MM.1S (cell line): ENCODE measurements around the gene CCSAP.
"Not testable (repeated sequence)": the region's sequence is repeated elsewhere in the genome, so short reads cannot be mapped to it uniquely, and the experiment has no call there.

Experiments
- EZH2 ChIP-seq: fragments of 300-600 bp; sonication (generic); optimal IDR thresholded peaks from 2 replicates; pipeline ENCODE3; 2017; ENCODE audit warnings: low read depth, mild to moderate bottlenecking, antibody characterized with exemption, low read length, mixed read lengths
- EZH2phosphoT487 ChIP-seq: fragments of 300-600 bp; sonication (generic); IDR thresholded peaks from 2 replicates; pipeline ENCODE4 v1.6.1; 2018; ENCODE audit warnings: antibody characterized with exemption, low read length
- TF ChIP-seq, protein P1 (sequence below): fragments of 300-600 bp; sonication (generic); IDR thresholded peaks from 2 replicates; pipeline ENCODE4 v1.5.1; 2016; ENCODE audit warnings: antibody characterized with exemption, low read length, mixed read lengths

DNA sequence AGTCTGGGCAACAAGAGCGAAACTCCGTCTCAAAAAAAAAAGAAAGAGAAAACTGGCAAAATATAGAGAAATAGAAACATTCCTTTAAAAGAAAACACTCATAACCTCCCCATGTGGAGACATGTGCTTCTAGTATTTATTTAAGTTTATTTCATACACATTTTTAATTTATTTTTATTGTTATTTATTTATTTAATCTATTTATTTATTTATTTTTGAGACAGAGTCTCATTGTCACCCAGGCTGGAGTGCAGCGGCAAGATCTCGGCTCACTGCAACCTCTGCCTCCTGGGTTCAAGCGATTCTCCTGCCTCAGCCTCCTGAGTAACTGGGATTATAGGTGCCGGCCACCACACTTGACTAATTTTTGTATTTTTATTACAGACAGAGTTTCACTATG lies 35.2 kb upstream of the CCSAP start:
- TF ChIP-seq, protein P1, sequence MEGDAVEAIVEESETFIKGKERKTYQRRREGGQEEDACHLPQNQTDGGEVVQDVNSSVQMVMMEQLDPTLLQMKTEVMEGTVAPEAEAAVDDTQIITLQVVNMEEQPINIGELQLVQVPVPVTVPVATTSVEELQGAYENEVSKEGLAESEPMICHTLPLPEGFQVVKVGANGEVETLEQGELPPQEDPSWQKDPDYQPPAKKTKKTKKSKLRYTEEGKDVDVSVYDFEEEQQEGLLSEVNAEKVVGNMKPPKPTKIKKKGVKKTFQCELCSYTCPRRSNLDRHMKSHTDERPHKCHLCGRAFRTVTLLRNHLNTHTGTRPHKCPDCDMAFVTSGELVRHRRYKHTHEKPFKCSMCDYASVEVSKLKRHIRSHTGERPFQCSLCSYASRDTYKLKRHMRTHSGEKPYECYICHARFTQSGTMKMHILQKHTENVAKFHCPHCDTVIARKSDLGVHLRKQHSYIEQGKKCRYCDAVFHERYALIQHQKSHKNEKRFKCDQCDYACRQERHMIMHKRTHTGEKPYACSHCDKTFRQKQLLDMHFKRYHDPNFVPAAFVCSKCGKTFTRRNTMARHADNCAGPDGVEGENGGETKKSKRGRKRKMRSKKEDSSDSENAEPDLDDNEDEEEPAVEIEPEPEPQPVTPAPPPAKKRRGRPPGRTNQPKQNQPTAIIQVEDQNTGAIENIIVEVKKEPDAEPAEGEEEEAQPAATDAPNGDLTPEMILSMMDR, result not testable (repeated sequence)
- not testable (repeated sequence) for TF ChIP-seq EZH2phosphoT487, EZH2
